Endothelial cell of umbilical vein (primary cell): ENCODE results near the gene RPS18. TPM values are rescaled to one million over a fixed set of nuclear protein-coding genes. Genes with fewer than 3 reads are reported as not detected.

ENCODE experiments used
- BruUV-seq: library from RNA; stranded (reverse); fragments of 400-500 nt; replicated peaks from 2 replicates; lab custom pipeline; 2021; lab: Mats Ljungman, UMichigan
- CTCF ChIA-PET: fragments of 300-600, 350-600 bp; sonication (Branson Sonifier 250); formaldehyde crosslinking; loops from one replicate; lab custom pipeline; 2021; ENCODE audit warnings: antibody characterized with exemption, inconsistent platforms; lab: Charles Lee
- POLR2A ChIA-PET: fragments of 300-600, 350-600 bp; sonication (Branson Sonifier 250); formaldehyde crosslinking; loops from one replicate; lab custom pipeline; 2021; ENCODE audit warnings: antibody characterized with exemption, inconsistent platforms; lab: Charles Lee
- DNase-seq: peaks from one replicate; pipeline ENCODE4 v3.0.0-alpha.2; 2011; ENCODE audit warnings: low read depth, low spot score
- FAIRE-seq: peaks from 2 replicates; lab custom pipeline; 2011; peaks lifted over from hg19 to GRCh38; lab: Jason Lieb, UNC
- H2AFZ ChIP-seq: 2 replicates; pipeline ENCODE4 v1.6.0; 2012; ENCODE audit warnings: low read depth, low read length, control low read depth, inconsistent platforms
- H3K27ac ChIP-seq: 2 replicates; pipeline ENCODE4 v1.5.1; 2011; ENCODE audit warnings: low read depth, mild to moderate bottlenecking, control low read depth, low read length, moderate library complexity; ENCODE audit not compliant: insufficient read depth
- H3K27me3 ChIP-seq, 2 experiments: 2 replicates each; pipeline versions ENCODE4 v1.6.0 to v1.6.1; 2011; ENCODE audit warnings: low read length in 2 of 2, mixed read lengths in 1 of 2; ENCODE audit not compliant: control insufficient read depth in 2 of 2, insufficient read depth in 2 of 2
- H3K36me3 ChIP-seq, 2 experiments: 2 replicates in 1 of 2; 3 replicates in 1 of 2; pipeline ENCODE4 v1.5.1; 2011; ENCODE audit warnings: low read length in 2 of 2, mild to moderate bottlenecking in 1 of 2, moderate library complexity in 1 of 2; ENCODE audit not compliant: control insufficient read depth in 2 of 2, insufficient read depth in 2 of 2; ENCODE audit errors: extremely low read depth in 1 of 2
- H3K4me1 ChIP-seq: 3 replicates; pipeline ENCODE4 v1.5.1; 2011; ENCODE audit warnings: mild to moderate bottlenecking, low read length; ENCODE audit not compliant: control insufficient read depth, insufficient read depth; ENCODE audit errors: extremely low read depth
- H3K4me2 ChIP-seq: 2 replicates; pipeline ENCODE4 v1.6.1; 2011; ENCODE audit warnings: low read length, control low read depth, mixed read lengths; ENCODE audit not compliant: insufficient read depth
- H3K4me3 ChIP-seq, 3 experiments: fragments of 200-600 bp in 1 of 3; sonication (generic), shearing (Covaris generic) in 1 of 3; replicated peaks in 1 of 3; 2 replicates each; pipeline ENCODE4 v1.5.1; 2011 to 2016; ENCODE audit warnings: control low read depth in 3 of 3, low read length in 3 of 3, mild to moderate bottlenecking in 2 of 3, inconsistent platforms in 1 of 3, low read depth in 1 of 3, moderate library complexity in 1 of 3; ENCODE audit not compliant: insufficient read depth in 1 of 3
- H3K79me2 ChIP-seq: 2 replicates; pipeline ENCODE4 v1.6.0; 2012; ENCODE audit warnings: low read length, inconsistent platforms; ENCODE audit not compliant: control insufficient read depth, insufficient read depth
- H3K9ac ChIP-seq: replicated peaks from 2 replicates; pipeline ENCODE3; 2011; ENCODE audit warnings: low read length, control low read depth; ENCODE audit not compliant: insufficient read depth; ENCODE audit errors: extremely low read depth
- H3K9me1 ChIP-seq: replicated peaks from 3 replicates; pipeline ENCODE4 v1.6.0; 2011; ENCODE audit warnings: mild to moderate bottlenecking, low read length; ENCODE audit not compliant: control insufficient read depth, insufficient read depth; ENCODE audit errors: extremely low read depth
- H3K9me3 ChIP-seq: replicated peaks from 2 replicates; pipeline ENCODE4 v1.5.1; 2012; ENCODE audit warnings: low read length, inconsistent platforms; ENCODE audit not compliant: control insufficient read depth, insufficient read depth
- H4K20me1 ChIP-seq: replicated peaks from 2 replicates; pipeline ENCODE3; 2011; ENCODE audit warnings: mild to moderate bottlenecking, low read length; ENCODE audit not compliant: control insufficient read depth, insufficient read depth; ENCODE audit errors: extremely low read depth
- EZH2 ChIP-seq: IDR thresholded peaks from 2 replicates; pipeline ENCODE4 v1.6.1; 2012; ENCODE audit warnings: borderline replicate concordance, low read depth, mild to moderate bottlenecking, moderate library complexity, low read length, inconsistent platforms; ENCODE audit not compliant: severe bottlenecking
- FOS ChIP-seq: IDR thresholded peaks from 2 replicates; pipeline ENCODE4 v1.6.1; 2011; ENCODE audit warnings: mild to moderate bottlenecking, low read length, moderate library complexity, borderline replicate concordance; ENCODE audit not compliant: insufficient read depth
- GATA2 ChIP-seq: IDR thresholded peaks from 2 replicates; pipeline ENCODE4 v1.7.0; 2011; ENCODE audit warnings: low read depth, mild to moderate bottlenecking, moderate library complexity, mixed read lengths, low read length; ENCODE audit not compliant: insufficient read length, insufficient read depth
- JUN ChIP-seq: IDR thresholded peaks from 2 replicates; pipeline ENCODE4 v1.6.1; 2011; ENCODE audit warnings: borderline replicate concordance, low read depth; ENCODE audit not compliant: insufficient read length, insufficient read depth
- MAX ChIP-seq: IDR thresholded peaks from 2 replicates; pipeline ENCODE4 v1.6.1; 2011; ENCODE audit not compliant: insufficient read depth, insufficient read length
- MYC ChIP-seq: IDR thresholded peaks from one replicate; pipeline ENCODE4 v1.6.1; 2011; ENCODE audit warnings: mild to moderate bottlenecking, low read depth, low read length
- POLR2A ChIP-seq: IDR thresholded peaks from 2 replicates; pipeline ENCODE4 v1.6.1; 2012; ENCODE audit warnings: low read depth, mild to moderate bottlenecking, control low read depth, low read length
- POLR2AphosphoS5 ChIP-seq: IDR thresholded peaks from 2 replicates; pipeline ENCODE4 v1.6.1; 2012; ENCODE audit warnings: low read depth, mild to moderate bottlenecking, control low read depth, low read length, moderate library complexity; ENCODE audit not compliant: insufficient read depth
- dilution Hi-C: fragments of 300-500 bp; cut with MboI; formaldehyde crosslinking; loops from one replicate; pipeline ENCODE4 v1.15.0; 2019; ENCODE audit warnings: low sequenced_read_pairs; ENCODE audit not compliant: extremely low pct_ligation_motif_present
- intact Hi-C: fragments of 100-400 bp; cut with micrococcal nuclease; formaldehyde crosslinking; loops from one replicate; pipeline ENCODE4 v1.10.0; 2022
- polyA plus RNA-seq, 4 experiments: library from polyadenylated mRNA; depleted of rRNA in 3 of 4; stranded (reverse) in 3 of 4; unstranded in 1 of 4; fragments of >200 nt; gene quantifications; 2 replicates each; pipeline versions ENCODE4 v1.2.1 to v1.2.3, GENCODE V29; 2011 to 2012; ENCODE audit warnings: missing spikeins in 1 of 4
- total RNA-seq: library from RNA; stranded (reverse); gene quantifications from 2 replicates; pipeline ENCODE4 v1.2.3, GENCODE V29; 2021
- TF ChIP-seq, protein P1 (sequence below), 2 donors: IDR thresholded peaks; 1 replicate in 1 of 2; 2 replicates in 1 of 2; pipeline ENCODE4 v1.5.1; 2011; ENCODE audit warnings: low read length in 2 of 2, mild to moderate bottlenecking in 2 of 2, moderate library complexity in 2 of 2, control low read depth in 1 of 2, inconsistent platforms in 1 of 2, low read depth in 1 of 2; ENCODE audit not compliant: insufficient read depth in 1 of 2; ENCODE audit errors: extremely low read depth in 1 of 2

RPS18 gene
- total and polyA plus RNA-seq, 2 donors (not counting 3 experiments of a cell fraction or from before 2014, with no cell fraction given) = 2,336 to 5,541 TPM

GRCh38 chr6:33295621-33296369 is 23.9 kb downstream of the RPS18 start:
- Histone ChIP-seq H4K20me1 (no peaks in the 10 kb centered on the region), H3K27ac (no peak overlapping the region), H3K36me3 (peaks cover 7 to 33% of the 10 kb centered on the region in 2 experiments), H3K9ac (no peak overlapping the region), H3K4me2 (no peak overlapping the region), H3K27me3 (no peaks in the 10 kb centered on the region), H3K79me2 (peaks cover 8% of the 10 kb centered on the region), H3K4me1 (peaks cover 13% of the 10 kb centered on the region), H3K9me1 (no peaks in the 10 kb centered on the region), H3K4me3 (no peak overlapping the region), H2AFZ (no peak overlapping the region), H3K9me3 (no peaks in the 10 kb centered on the region)
- FAIRE-seq = no peak
- POLR2A ChIA-PET = no interaction called here
- CTCF ChIA-PET = interaction anchor here (1.4 kb wide), 1 partner anchor 18 kb away, joined by 3 read pairs; the partner anchor contains the start of gene B3GALT4
- no peak for DNase-seq
- intact Hi-C loops = no loop called here
- no TSS peak for BruUV-seq
- TF ChIP-seq, protein P1, sequence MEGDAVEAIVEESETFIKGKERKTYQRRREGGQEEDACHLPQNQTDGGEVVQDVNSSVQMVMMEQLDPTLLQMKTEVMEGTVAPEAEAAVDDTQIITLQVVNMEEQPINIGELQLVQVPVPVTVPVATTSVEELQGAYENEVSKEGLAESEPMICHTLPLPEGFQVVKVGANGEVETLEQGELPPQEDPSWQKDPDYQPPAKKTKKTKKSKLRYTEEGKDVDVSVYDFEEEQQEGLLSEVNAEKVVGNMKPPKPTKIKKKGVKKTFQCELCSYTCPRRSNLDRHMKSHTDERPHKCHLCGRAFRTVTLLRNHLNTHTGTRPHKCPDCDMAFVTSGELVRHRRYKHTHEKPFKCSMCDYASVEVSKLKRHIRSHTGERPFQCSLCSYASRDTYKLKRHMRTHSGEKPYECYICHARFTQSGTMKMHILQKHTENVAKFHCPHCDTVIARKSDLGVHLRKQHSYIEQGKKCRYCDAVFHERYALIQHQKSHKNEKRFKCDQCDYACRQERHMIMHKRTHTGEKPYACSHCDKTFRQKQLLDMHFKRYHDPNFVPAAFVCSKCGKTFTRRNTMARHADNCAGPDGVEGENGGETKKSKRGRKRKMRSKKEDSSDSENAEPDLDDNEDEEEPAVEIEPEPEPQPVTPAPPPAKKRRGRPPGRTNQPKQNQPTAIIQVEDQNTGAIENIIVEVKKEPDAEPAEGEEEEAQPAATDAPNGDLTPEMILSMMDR (IDR thresholded peaks at IDR 0.05; ENCODE audit: extremely low read depth in 1 of 2, insufficient read depth in 1 of 2, low read depth in 1 of 2, low read length in 2 of 2) = no peak
- TF ChIP-seq MAX = no peak
- TF ChIP-seq POLR2AphosphoS5 = no peak
- TF ChIP-seq JUN = no peak
- no peak for TF ChIP-seq MYC
- no peak for TF ChIP-seq FOS
- no peak for TF ChIP-seq EZH2
- TF ChIP-seq POLR2A = no peak
- no peak for TF ChIP-seq GATA2
- dilution Hi-C loops = no loop called here
